Measurements from ENCODE around the gene ASB16. TPM values are rescaled to one million over a fixed set of nuclear protein-coding genes. Genes with fewer than 3 reads are reported as not detected.

The ASB16 gene
- total and polyA plus RNA-seq, 9 of the 15 experiments (the other 6 are each of a cell fraction or from before 2014, with no cell fraction given) = 0.03 to 0.07 TPM; not detected in 7

GRCh38 chr17:44122816-44123355, 47.6 kb upstream of the ASB16 start (continued):
- TF ChIP-seq ZNF609 (CRISPR knock-in tag; IDR thresholded peaks at IDR 0.05; ENCODE audit: borderline replicate concordance) (0 out of 2 replicates have a peak, but pooled peaks have one; percentile 29), SP1 (CRISPR knock-in tag; IDR thresholded peaks at IDR 0.05) (0 out of 2 replicates have a peak, but pooled peaks have one; percentile 56), SREBF2 (CRISPR knock-in tag; IDR thresholded peaks at IDR 0.05) (no peak), NELFE (IDR thresholded peaks at IDR 0.05; ENCODE audit: insufficient read depth, insufficient read length) (no peak), DMBX1 (CRISPR knock-in tag; IDR thresholded peaks at IDR 0.05; ENCODE audit: borderline replicate concordance) (no peak), ZNF639 (CRISPR knock-in tag; conservative IDR thresholded peaks at IDR 0.05 in 1 of 2, IDR thresholded peaks at IDR 0.05 in 1 of 2) (no peak), RERE (CRISPR knock-in tag; IDR thresholded peaks at IDR 0.05; ENCODE audit: borderline replicate concordance) (0 out of 2 replicates have a peak, but pooled peaks have one; percentile 23), NKRF (IDR thresholded peaks at IDR 0.05; ENCODE audit: borderline replicate concordance) (no peak), TEAD4 (IDR thresholded peaks at IDR 0.05; ENCODE audit: low read length) (no peak), TEAD4 (CRISPR knock-in tag; IDR thresholded peaks at IDR 0.05; ENCODE audit: borderline replicate concordance) (no peak), ETS2 (tag; IDR thresholded peaks at IDR 0.05; ENCODE audit: borderline replicate concordance, poor library complexity, severe bottlenecking) (no peak)
